Activated naive CD4-positive, alpha-beta T cell (primary cell): Measurements from ENCODE around the gene PCGF6.
"Not testable (repeated sequence)": the region's sequence is repeated elsewhere in the genome, so short reads cannot be mapped to it uniquely, and the experiment has no call there.

Experiments used
- DNase-seq, 4 experiments: peaks; one replicate each; lab custom pipeline; 2025; lab: John Stamatoyannopoulos, UW

PCGF6 gene, protein sequence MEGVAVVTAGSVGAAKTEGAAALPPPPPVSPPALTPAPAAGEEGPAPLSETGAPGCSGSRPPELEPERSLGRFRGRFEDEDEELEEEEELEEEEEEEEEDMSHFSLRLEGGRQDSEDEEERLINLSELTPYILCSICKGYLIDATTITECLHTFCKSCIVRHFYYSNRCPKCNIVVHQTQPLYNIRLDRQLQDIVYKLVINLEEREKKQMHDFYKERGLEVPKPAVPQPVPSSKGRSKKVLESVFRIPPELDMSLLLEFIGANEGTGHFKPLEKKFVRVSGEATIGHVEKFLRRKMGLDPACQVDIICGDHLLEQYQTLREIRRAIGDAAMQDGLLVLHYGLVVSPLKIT

GRCh38 chr10:103350517-103351260 is at the start of gene PCGF6:
Gene PCGF6, minus strand, starts transcription at chr10:103351140. Its CDS starts 74 bp downstream, at chr10:103351066.
- DNase-seq, result peak; percentile 24 to 56 (median 38)

- no peak for DNase-seq
Observed at GRCh38 chr10:103397191-103397825, 46.4 kb upstream of the PCGF6 start.

GRCh38 chr10:103396789-103397087 is 45.8 kb upstream of the PCGF6 start:
- DNase-seq, result no peak

DNA sequence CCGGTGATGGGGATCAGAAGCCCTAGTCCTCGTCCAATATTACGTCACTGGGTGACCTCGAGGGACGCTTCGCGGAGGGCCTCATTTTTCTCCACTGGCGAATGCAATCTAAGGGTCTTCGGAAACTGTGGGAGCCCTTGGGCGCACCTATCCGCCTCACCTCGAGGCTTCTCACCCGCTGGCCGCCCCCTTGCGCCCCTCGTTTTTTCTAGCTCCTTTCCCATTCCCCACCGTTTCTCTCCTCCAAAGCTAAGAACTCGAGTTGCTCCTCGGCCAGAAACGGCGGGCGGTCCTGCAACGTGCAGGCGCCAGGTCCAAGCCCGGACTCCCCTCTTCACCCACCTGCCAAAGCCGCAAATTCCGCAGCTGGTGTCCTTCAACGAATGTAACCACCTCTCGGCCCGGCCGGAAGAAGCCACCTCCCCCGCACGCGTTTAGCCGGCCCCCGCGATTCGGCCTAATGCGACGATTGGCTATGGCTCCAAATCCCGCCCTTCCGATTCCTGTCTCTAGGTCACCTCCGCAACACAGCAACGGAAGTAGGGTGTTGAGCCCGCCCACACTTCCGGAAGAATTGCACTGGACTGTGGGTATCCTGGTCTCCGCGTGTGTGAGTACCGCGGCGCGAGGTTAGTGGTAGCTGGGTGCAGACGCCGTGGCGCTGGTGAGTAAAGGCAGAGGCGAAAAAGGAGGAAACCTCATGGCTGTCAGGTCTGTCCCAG is 45.3 kb upstream of the PCGF6 start, which contains the start of the genes ATP5MK and PDCD11:
TSS of gene ATP5MK (minus strand) at position 409 of the 722 bp plus-strand sequence. CDS start 4,018 bp downstream, outside the sequence.
TSS of gene PDCD11 (plus strand) at position 560 of the 722 bp plus-strand sequence. CDS start 1,801 bp downstream, outside the sequence.
- DNase-seq, result peak; percentile 83 to 90 (median 88)

DNA sequence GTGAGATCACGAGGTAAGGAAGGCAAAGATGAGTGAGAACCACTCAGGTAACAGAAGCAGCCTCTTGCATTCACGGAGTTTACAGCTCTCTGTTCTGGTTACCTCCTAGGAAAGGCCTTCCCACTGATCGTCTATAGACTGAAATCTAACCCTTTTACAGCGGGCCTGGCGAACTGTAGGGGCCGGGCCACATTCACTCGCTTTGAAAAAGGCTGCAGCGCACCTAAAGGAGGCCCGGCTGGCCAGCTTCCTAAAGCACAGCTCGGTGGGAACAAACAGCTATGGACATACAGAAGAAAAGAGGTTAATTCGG is 44.8 kb upstream of the PCGF6 start:
- no peak for DNase-seq

GRCh38 chr10:103394180-103394579 is 43.2 kb upstream of the PCGF6 start:
- no peak for DNase-seq

GRCh38 chr10:103382769-103383168 is 31.8 kb upstream of the PCGF6 start:
- no peak for DNase-seq

DNA sequence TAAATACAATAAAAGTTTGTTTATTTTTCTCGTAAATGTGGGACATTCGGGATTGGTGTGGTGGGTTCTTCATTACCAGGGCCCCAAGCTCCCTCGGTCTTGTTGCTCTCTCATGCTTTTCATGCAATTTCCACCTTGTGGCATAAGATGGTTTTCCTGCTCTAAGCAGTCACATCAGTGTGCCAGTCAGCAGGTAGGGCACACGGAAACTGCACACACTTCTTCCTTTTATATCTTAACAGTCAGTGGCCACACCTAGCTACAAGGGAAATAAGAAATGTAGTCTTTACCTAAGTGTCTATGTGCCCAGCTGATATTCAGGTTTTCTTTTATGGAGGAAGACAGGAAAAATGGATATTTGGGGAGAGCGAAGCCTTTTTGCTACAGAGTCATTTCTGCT is 23.3 kb upstream of the PCGF6 start:
- no peak for DNase-seq

DNA sequence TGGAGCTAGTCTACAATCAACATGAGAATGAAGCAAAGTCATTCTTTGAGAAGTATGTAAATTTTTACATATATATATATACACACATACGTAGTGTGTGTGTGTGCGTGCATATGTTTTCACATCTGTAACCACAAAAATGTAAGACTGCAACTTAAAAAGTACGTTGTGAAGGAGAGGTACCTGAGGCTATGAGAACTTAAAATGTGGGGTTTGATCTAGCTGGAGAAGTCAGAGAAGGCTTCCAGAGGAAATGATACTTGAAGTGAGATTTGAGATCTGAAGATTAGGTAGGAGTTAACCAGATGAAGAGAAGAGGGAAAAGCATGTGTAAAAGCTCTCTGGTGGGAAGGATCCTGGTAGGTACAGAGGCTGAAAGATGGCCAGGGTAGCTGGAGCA is 22.6 kb upstream of the PCGF6 start:
- DNase-seq, result no peak

DNA sequence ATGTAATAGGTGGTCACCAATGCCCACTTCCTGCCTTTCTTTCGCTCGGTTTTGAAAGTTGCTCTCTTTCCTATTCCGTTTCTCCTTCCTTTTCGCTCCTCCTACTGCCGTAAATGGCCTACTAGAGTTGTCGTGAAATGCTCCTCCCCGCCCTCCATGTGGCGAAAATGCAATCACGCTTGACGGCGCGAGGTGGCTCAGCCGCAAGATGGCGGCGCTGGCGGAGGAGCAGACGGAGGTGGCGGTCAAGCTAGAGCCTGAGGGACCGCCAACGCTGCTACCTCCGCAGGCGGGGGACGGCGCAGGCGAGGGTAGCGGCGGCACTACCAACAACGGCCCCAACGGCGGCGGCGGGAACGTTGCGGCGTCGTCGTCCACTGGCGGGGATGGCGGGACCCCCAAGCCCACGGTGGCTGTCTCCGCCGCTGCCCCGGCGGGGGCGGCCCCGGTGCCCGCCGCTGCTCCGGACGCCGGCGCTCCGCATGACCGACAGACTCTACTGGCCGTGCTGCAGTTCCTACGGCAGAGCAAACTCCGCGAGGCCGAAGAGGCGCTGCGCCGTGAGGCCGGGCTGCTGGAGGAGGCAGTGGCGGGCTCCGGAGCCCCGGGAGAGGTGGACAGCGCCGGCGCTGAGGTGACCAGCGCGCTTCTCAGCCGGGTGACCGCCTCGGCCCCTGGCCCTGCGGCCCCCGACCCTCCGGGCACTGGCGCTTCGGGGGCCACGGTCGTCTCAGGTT is 17.0 kb upstream of the PCGF6 start, which contains the start of gene TAF5:
TSS of gene TAF5 (plus strand) at position 195 of the 737 bp plus-strand sequence. CDS start at position 209, 14 bp downstream.
- DNase-seq, result peak; percentile 56 to 82 (median 73)

- DNase-seq, result no peak
Observed at GRCh38 chr10:103367379-103367781, 16.4 kb upstream of the PCGF6 start.

- DNase-seq, result not testable (repeated sequence)
Observed at GRCh38 chr10:103360791-103361190, 9.9 kb upstream of the PCGF6 start.

DNA sequence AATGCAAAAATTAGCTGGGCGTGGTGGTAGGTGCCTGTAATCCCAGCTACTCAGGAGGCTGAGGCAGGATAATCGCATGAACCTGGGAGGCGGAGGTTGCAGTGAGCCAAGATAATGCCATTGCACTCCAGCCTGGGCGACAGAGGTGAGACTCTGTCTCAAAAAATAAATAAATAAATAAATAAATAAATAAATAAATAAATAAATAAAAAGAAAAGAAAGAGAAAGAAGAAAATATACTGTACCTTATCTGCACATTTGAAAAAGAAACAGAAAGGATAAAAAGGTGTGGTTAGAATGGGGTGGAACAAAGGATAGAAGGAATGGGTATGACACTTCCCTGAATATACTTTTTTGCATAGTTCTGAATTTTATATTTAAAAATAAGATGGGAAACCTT is 8.6 kb upstream of the PCGF6 start:
- DNase-seq, result not testable (repeated sequence)

- no peak for DNase-seq
Observed at GRCh38 chr10:103355906-103356599, 5.1 kb upstream of the PCGF6 start.

- not testable (repeated sequence) for DNase-seq
Observed at GRCh38 chr10:103354567-103354966, 3.6 kb upstream of the PCGF6 start.

DNA sequence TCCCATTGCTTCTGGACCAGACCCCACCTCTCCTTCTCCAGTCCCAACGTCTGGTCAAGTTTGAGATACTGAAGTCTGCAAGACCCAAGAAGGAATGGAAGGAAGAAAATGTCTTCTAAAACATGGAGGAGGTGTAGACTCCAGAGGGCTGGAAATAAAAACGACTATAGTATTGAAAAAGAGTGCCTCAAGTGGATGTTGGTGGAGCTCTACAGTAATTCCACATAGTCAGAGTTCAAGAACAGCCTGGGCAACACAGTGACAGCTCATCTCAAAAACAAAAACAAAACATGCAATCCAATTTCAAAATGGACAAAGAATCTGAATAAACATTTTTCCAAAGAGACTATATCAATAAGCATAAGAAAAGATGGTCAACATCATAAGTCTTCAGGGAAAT is 2.3 kb upstream of the PCGF6 start:
- DNase-seq, result no peak

GRCh38 chr10:103350175-103350516 is 794 bp downstream of the PCGF6 start:
- no peak for DNase-seq

DNA sequence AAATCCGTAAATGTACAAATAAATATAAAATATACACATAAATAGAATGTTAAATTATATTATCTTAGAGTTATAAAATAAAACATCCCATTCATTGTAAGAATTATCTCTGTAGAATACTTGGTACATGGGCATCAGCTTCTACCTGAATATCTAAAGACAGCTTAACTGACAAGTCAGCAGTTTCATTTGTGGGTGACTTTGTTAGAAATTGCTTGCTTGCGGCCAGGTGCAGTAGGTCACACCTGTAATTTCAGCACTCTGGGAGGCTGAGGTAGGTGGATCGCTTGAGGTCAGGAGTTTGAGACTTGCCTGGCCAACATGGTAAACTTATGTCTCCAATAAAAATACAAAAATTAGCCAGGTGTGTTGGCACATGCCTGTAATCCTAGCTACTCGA is 14.6 kb downstream of the PCGF6 start:
- no peak for DNase-seq

GRCh38 chr10:103334567-103334966 is 16.4 kb downstream of the PCGF6 start:
- DNase-seq, result no peak

DNA sequence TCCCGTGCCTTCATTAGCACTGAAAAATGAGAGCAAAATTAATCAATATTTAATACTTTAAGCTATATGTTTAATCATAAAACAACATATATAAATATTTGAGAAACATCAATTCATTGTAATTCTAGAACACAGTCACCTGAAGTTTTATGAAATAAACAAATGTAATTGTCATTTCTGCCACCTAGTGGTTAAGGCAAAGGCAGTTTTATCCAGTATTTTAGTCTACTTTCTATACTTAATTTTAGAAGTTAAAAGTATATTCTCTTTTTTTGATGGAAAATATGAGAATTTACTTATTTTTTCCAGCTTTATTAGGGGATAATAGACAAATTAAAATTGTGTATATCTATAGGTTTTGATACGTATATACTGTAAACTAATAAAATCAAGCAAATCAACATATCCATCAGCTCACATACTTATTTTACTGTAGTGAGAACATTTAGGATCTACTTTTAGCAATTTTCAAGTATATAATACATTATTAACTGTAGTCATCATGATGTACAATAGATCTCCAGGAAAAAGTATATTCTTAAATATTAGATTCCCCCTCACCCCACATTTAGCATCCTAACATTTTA is 16.9 kb downstream of the PCGF6 start:
- no peak for DNase-seq
